Activated T-cell treated with anti-CD3 and anti-CD28 coated beads for 4 hours (primary cell): ENCODE results near the gene RHBDL1.
A peak's percentile ranks its signal among the peaks of the same experiment; 100 is the strongest.
"Not testable (repeated sequence)": the region's sequence is repeated elsewhere in the genome, so short reads cannot be mapped to it uniquely, and the experiment has no call there.

Experiments used
- DNase-seq: peaks from one replicate; pipeline ENCODE4 v3.0.0-alpha.2; 2020

The RHBDL1 gene

DNA sequence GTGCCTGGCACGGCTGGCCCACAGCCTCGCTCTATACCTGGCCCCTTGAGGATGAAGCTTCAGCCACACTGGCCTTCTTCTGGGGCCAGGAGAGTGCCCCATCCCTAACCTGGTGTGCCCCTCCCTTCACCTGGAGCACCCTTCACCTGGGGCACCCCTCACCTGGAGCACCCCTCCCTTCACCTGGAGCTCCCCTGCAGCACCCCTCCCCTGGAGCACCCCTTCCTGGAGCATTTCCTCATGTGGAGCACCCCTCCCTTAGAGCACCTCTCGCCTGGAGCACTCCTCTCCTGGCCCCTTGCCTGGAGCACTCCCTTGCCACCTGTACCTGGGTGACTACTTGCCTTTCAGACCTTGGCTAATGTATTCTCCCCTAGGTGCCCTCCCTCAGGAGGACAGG is 32.5 kb downstream of the RHBDL1 start:
- DNase-seq: no peak

DNA sequence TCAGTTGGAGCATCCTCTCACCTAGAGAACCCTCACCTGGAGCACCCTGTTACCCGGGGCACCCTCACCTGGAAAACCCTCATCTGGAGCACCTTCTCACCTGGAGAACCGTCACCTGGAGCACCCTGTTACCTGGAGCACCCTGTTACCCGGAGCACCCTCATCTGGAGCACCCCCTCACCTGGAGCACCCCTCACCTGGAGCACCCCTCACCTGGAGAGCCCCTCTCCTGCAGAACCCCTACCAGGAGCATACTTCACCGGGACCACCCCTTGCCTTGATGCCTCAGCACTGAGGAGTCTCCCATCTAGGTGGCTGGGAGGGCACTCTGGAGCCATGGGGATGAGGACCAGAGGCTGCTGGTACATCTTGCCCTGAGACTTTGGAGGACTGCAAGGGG is 33.5 kb downstream of the RHBDL1 start:
- DNase-seq: no peak

DNA sequence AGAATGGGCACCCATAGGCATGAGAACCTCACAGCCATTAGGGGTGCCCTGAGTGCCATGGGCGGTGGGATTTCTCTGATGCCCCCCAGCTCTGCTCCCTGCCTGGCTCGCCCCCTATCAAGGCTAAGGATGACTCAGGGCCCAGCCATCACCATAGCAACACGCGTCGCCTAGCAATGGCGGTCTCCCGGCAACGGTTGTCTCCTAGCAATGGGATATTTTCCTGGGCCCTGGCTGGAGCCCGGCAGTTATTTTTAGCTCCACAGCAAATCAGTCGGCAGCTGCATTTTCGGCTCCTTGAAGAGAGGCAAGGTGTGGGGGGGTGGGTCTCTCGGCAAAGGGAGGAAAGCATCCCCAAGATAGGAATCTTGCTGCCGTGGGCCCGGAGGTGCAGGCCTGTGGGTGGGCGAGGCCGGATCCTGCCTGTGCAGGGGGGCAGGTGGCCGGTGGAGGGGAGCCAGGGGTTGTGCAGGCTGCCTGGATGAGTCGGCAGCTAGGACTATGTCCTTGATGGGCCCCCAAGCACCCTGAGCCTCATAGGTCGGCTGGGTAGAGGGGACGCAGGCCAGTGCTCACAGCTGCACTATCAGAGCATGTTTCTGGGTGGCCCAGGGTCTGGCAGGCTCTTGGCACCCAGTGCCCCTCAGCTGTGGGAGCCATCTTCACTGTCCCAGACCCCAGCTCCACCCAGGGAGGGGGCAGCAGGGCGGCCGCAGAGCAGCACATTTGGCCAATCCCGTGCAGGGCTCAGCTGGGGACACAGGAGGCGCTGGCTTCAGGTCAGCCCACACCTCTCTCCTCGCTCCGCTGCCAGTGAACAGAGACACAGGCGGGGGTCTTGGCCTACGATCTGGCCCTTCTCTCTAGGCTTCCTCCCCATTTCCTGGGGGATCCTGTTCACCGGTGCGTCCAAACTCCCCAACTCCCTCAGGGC is 34.4 kb downstream of the RHBDL1 start:
- no peak for DNase-seq

DNA sequence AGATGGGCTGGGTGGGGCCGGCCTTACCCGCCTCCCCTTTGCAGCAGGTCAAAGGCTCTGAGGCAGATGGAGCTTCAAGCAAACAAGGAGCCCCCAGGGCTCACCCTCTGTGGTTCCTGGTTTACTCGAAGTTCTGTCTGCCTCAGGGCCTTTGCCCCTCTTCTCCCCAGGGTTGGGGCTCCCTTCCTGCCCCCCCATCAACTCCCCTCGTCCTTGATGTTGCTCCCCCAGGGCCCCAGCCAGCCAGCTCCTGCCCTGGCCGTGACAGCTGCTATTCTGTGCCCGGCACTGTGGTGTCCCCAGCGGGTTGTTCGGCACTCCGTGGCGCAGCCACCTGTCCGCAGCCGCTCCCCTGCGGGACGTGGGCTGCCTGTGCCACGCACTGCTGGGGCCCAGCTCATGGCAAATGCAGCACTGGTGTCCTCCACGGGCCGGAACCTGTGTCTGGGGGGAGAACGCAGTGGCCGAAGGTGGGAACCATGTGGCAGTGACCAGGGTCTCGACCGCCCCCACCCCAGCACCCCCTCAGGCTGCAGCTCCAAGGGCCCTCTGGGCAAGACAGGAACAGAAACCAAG is 35.1 kb downstream of the RHBDL1 start:
- no peak for DNase-seq

DNA sequence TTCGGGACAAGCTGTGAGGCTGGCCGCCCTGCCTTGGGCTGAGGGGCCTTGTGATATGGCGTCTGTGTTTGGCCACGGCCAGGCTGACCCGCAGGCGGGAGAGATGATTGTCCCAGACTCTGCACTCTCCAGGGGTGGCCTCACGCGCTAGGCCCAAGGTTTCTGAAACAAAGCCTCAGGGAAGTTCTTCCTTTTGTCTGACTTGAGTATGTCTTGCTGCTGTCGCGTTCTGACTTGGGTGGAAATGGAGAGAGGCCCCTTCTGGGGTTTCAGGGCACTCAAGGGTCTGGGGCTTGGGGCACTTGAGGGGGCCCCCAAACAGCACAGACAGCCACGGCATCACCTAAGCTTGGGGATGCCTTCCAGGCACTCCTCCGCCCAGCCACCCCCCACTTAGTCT is 35.6 kb downstream of the RHBDL1 start:
- no peak for DNase-seq

DNA sequence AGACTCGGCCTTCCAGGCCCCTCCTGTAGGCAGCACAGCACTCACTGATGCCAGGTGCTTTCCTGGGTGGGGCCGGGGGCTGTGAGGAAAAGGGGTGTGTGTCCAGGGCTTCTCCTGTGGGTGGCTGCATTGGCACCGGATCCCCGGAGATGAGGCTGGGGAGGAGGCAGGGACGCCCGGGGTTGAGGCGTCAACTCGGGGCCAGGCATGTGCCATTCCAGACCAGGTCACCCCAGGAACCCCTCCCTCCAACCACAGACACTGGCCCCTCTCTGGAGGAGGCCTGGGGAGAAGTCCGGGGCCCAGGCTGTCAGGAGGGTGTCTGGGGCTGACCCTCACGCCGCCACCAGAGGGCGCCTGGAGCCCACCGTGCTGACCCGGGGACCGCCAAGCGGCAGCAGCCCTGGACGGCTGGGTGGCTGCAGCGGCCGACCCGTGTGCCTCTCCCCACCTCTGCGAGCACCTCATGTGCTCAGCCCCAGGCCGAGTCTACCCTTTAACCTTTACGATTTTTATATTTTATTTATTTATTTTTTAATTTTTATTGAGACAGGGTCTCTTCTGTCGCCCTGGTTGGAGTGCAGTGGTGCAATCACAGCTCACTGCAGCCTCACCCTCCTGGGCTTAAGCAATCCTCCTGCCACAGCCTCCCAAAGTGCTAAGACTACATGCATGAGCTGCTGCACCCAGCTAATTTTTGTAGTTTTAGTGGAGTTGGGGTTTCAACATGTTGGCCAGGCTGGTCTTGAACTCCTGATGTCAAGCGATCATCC is 36.3 kb downstream of the RHBDL1 start:
- peak; percentile 67 for DNase-seq

DNA sequence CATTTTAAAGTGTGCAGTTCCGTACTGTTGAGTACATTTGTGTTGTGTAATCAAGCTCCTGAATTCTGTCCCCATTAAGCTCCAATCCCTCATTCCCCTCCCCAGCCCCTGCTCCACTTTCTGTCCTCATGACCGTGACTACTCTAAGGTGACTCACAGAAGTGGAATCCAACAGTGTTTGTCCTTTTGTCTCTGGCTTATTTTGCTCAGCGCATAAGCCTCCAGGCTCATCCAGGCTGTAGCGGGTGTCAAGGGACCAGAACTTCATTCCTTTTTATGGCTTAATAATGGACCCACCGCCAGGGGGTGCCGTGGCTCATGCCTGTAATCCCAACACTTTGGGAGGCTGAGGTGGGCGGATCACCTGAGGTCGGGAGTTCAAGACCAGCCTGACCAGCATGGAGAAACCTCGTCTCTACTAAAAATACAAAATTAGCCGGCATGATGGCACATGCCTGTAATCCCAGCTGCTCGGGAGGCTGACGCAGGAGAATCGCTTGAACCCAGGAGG is 37.3 kb downstream of the RHBDL1 start:
- DNase-seq: not testable (repeated sequence)

DNA sequence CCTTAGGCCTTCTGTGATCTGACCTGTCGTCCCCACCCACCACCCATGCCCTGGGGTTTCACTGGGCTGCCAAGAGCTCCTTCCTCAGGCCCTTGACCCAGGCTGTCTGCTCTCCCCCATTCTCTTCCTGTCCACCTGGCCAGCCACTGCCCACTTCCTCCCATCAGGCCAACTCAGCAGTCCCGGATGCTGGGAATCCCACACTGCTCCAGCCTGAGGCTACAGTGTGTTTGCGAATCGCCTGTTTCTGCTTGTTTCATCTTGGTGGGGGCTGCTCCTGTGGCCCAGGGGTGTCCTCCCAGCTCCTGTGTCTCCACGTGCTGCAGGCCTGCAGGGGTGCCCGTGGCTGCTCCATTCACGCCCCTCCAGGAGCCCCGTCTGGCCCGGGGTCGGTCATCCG is 38.6 kb downstream of the RHBDL1 start:
- DNase-seq: no peak

DNA sequence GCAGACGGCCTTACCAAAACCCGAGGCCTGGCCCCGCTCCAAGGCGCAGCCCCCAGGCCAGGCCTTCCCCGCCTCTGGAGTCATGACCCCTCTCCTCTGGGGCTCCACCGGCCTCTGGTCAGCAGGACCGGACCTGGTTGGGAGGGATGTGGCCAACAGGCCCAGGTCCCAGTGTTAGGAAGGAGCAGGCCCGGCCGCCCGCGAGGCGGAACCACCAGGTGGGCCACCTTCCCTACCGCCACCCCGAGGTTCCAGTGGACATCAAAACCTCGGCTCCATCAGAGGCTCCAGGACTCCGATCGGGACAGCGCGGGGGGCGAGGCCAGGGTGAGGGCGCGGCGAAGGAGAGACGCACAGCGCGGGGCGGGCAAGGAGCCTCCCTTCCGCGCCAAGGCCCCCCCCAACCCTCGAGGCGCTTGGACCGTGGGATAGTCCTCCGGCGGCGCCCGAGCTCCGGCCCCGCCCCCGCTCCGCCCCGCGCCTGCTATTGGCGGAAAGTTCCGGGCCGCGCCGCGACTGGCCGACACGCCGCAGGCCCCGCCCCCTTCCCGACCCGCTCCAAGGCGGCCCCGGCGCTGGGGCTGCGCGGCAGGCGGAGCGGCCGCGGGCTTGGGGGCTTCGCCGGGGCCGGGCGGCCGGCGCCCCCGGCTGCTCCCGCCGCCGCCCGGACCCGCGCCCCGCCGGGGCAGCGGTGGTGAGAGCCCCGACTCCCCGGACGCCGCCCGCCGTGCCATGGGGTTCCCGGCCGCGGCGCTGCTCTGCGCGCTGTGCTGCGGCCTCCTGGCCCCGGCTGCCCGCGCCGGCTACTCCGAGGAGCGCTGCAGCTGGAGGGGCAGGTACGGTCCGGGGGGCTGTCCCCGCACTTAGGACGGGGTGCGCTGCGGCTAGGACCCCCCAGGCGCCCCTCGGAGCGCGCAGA is 39.3 kb downstream of the RHBDL1 start, which contains the start of gene METRN:
TSS of gene METRN (plus strand) at position 561 of the 919 bp plus-strand sequence. CDS start at position 733, 172 bp downstream.
- DNase-seq: peak; percentile 84

DNA sequence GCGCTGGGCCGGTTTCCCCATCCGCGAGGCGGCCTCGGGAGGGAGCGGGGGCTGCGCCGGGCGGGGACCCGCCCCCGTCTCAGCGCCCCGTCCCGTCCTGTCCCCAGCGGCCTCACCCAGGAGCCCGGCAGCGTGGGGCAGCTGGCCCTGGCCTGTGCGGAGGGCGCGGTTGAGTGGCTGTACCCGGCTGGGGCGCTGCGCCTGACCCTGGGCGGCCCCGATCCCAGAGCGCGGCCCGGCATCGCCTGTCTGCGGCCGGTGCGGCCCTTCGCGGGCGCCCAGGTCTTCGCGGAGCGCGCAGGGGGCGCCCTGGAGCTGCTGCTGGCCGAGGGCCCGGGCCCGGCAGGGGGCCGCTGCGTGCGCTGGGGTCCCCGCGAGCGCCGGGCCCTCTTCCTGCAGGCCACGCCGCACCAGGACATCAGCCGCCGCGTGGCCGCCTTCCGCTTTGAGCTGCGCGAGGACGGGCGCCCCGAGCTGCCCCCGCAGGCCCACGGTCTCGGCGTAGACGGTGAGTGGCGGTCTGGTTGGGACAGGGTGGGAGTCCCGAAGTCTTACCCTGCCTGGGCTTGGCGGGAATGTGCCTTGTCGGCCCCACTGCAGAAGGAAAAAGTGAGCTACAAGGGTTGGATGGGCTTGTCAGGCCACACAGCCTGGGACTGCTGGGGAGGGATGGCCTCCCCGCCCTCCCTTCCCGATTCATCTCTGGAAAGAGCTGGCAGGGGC is 40.2 kb downstream of the RHBDL1 start:
- no peak for DNase-seq

DNA sequence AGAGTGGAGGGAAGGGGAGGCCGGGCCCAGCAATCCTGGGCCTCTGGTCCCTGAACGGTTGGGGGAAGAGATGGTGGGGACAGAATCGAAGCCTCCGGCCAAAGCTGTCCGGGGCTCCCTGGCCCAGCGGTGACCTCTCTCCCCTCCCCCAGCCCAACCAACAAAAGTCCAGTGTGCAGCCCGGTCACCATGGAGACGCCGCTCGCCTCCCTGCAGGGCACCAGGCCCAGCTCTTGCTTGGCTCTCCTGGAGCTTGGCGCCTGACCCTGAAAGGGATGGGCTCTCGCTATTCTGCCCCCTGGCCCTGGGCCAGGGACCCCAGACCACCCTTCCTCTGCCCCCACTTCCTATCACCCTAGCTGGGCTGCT is 40.7 kb downstream of the RHBDL1 start:
- no peak for DNase-seq

DNA sequence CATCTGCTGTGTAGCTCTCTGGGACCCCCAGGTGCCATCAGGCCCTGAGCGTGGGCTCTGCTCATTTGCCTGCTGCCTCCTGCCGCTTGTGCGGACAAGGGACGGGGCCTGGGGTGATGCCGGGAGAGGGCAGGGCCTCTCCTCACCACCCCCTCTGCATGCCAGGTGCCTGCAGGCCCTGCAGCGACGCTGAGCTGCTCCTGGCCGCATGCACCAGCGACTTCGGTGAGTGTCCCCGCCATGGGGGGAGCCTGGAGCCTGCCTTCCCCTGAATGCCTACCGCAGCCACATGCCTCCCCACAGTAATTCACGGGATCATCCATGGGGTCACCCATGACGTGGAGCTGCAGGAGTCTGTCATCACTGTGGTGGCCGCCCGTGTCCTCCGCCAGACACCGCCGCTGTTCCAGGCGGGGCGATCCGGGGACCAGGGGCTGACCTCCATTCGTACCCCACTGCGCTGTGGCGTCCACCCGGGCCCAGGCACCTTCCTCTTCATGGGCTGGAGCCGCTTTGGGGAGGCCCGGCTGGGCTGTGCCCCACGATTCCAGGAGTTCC is 41.4 kb downstream of the RHBDL1 start:
- DNase-seq: no peak

DNA sequence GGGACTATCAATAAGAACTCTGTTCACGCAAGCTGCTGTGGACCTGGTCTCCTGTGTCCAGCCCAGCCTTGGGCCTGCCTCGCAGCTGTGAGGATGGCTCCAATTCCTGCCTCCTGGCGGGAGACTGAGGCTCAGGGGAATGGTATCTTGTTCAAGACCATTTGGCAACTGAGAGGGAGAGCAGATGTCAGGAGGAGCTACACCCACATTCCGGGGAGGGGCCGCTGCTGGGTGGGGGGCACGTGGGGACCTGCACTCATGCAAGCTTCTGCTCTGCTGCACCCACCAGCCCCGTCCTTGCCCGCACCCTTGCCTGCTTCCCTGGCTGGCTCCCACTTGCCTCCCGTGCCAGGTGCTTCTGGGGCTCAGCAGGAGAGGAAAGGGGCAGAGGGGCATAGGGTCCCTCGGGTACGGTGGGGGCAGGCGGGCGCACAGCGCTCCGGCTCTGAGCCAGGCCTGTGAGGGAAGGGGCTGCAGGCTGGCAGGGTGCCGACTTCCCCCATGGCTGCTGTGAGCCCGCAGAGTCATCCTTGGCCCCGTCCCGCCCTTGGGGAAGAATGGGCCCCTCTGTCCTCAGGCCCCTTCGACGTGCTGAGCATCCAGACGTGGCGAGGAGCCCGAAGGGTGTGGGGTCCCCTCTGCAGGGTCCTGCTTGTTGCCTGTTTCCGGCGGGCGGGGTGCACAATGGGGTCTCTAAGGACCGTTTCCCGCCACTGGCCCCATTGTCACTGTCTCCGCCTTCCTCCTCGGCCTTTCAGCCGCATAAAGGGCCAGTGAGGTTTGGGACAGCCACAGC is 42.2 kb downstream of the RHBDL1 start:
- no peak for DNase-seq

DNA sequence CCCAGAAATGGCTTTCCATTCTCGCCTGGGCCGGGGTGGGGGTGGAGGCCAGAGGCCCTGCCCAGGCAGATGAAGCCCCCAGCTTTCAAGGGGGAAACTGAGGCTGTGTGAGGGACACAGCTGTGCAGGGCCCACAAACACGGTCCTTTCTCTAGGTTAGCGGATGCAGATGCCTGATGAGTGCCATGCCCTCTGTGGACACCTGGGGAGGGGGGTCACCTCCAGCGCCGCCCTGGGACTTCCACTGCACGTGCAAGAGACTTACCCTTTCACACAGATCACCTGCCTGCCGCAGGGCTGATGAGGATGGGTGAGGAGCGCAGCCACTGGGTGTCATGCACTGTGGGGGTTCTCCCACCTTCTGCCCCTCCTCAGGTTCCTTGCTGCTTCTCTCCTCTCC is 42.9 kb downstream of the RHBDL1 start:
- DNase-seq: no peak

DNA sequence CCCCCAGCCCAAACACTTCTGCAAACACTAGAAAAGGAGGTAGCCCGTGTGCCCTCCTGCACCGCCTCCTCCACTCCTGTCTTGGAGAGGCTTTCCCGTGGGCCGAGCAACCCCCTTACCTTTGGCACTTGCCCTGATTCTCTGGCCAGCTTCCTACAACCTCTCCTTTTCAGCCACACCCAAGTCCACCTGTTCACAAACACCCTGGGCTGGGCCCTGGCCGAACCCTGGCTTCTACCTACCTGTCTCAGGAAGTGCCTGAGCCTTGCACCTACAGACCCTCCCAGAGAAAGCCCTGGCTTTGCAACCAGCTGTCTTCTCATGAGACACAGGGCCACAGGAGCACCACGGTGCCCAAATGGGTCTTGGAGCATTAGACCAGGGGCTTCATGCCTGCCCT is 43.5 kb downstream of the RHBDL1 start:
- no peak for DNase-seq

DNA sequence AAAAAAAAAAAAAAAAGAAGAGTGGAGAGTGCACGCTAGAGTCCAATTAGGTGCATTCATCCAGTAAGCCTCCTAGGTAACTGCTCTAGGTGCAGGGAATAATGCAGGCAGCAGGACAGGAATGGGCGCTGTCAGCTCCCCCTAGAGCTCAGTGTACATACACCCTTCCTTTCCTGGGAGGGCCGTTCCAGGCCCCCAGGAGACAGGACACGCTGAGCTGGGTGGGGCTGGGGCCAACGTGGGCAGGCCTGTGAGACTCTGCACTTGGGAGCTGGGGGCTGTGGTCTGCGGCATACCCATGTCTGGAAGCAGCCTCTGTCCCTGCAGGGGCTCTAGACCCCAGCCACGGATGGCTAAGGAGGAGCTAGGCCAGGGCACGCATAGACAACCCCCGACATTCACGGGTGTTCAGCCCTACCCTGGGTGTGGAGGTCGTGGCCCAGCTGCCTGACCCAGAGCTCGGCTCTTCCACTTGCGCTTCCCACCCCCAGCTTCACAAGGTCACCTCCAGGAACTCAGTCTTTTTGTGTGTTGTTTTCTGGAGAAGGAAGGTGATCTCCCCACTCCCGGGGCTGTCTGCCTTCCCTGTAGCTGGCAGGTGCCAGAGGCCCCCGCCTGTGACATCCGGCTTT is 44.5 kb downstream of the RHBDL1 start:
- DNase-seq: no peak

DNA sequence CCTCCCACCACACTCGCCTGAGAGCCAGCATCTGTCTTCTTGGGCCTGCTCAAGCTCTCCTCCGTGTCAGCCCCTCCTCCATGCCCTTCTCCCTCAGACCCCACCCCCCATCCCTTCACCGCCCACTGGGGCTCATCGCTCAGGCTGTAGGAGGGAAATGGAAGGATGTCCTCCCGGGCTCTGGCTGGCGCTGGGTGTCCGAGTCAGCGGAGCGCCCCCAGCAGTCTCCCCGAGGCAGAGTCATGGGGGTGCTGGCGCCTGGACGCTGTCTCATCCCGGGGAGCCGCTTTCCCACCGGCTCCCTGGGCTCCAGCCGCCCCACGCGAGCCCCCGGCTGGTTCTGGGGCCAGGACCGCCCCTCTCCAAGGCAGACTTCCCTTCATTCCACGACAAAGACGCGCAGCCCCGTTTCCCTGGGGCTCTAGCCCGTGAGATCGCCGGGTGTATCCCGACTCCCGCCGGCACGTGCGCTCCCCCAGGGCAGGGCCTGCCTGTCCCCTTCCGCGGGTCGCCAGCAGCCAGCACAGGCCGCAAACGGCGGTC is 45.0 kb downstream of the RHBDL1 start:
- no peak for DNase-seq

DNA sequence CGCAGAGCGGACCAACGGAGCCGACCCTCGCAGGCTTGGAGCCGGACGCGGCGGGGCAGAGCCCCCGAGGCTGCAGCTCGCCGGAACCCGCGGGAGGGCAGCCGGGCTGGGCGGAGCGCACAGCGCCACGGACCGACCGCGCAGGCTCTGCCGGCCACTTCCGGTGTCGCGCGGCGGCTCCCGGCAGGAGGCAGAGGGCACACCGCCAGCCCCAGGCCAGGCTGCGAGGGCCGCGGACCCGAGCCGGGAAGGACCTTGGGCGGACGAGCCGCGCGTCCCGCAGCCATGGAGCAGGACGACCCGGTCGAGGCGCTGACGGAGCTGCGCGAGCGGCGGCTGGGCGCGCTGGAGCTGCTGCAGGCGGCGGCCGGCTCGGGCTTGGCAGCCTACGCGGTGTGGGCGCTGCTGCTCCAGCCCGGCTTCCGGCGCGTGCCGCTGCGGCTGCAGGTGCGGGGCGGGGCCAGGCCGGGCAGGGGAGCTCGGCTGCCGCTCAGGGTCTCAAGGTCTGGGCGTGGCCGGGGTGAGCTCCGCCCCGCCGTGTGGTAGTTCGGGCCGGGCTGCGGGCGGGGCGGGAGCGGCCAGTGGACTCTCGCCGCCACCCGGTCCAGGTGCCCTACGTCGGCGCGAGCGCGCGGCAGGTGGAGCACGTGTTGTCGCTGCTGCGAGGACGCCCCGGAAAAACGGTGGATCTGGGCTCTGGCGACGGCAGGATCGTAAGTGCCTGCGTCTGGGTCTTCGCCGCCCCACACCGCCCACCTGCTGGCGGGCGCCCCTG is 45.7 kb downstream of the RHBDL1 start, which contains the start of gene ANTKMT:
TSS of gene ANTKMT (plus strand) at position 157 of the 775 bp plus-strand sequence. CDS start at position 286, 129 bp downstream.
- DNase-seq: peak; percentile 45
